Activated CD4-positive, alpha-beta memory T cell treated with anti-CD3 and anti-CD28 coated beads, Interleukin-2, amount 10 ng/mL, durations not matched to agents 7 days and 5 days (primary cell): ENCODE measurements around the gene DDC. TPM values are rescaled to one million over a fixed set of nuclear protein-coding genes. Genes with fewer than 3 reads are reported as not detected.
"Not testable (repeated sequence)": the region's sequence is repeated elsewhere in the genome, so short reads cannot be mapped to it uniquely, and the experiment has no call there.

ENCODE experiments used
- CTCF ChIA-PET: fragments of 350-600 bp; sonication (Branson Sonifier 250); formaldehyde crosslinking; loops from one replicate; lab custom pipeline; 2021; ENCODE audit warnings: antibody characterized with exemption, inconsistent platforms; lab: Charles Lee
- POLR2A ChIA-PET: fragments of 350-600 bp; sonication (Branson Sonifier 250); formaldehyde crosslinking; loops from one replicate; lab custom pipeline; 2021; ENCODE audit warnings: antibody characterized with exemption; lab: Charles Lee
- DNase-seq: peaks from one replicate; pipeline ENCODE4 v3.0.0-alpha.2; 2020
- H3K27ac Mint-ChIP-seq: one replicate; pipeline ENCODE4 v1.8.0; 2021; ENCODE audit warnings: mild to moderate bottlenecking, mixed read lengths
- H3K27me3 Mint-ChIP-seq: one replicate; pipeline ENCODE4 v1.8.0; 2021; ENCODE audit warnings: mixed read lengths
- H3K36me3 Mint-ChIP-seq: one replicate; pipeline ENCODE4 v1.8.0; 2021; ENCODE audit warnings: low read depth, mixed read lengths
- H3K4me1 Mint-ChIP-seq: one replicate; pipeline ENCODE4 v1.8.0; 2021; ENCODE audit warnings: mixed read lengths
- H3K4me3 Mint-ChIP-seq: one replicate; pipeline ENCODE4 v1.8.0; 2021; ENCODE audit warnings: mild to moderate bottlenecking, mixed read lengths
- H3K9me3 Mint-ChIP-seq: one replicate; pipeline ENCODE4 v1.8.0; 2021; ENCODE audit warnings: mixed read lengths
- total RNA-seq, 2 experiments: library from RNA; stranded (reverse); gene quantifications; one replicate each; pipeline ENCODE4 v1.2.3, GENCODE V29; 2021

DDC gene
- total RNA-seq, 2 experiments from 2014 or later: not detected

GRCh38 chr7:50584386-50584785 lies 19.2 kb upstream of the DDC start:
- Mint-ChIP-seq H3K4me1 (peaks cover 7% of the 10 kb centered on the region), H3K27me3 (peaks cover 16% of the 10 kb centered on the region), H3K4me3 (no peak overlapping the region), H3K36me3 (no peaks in the 10 kb centered on the region), H3K9me3 (peaks cover 12% of the 10 kb centered on the region), H3K27ac (no peak overlapping the region)
- POLR2A ChIA-PET: no interaction called here
- DNase-seq: no peak
- CTCF ChIA-PET: no interaction called here

DNA sequence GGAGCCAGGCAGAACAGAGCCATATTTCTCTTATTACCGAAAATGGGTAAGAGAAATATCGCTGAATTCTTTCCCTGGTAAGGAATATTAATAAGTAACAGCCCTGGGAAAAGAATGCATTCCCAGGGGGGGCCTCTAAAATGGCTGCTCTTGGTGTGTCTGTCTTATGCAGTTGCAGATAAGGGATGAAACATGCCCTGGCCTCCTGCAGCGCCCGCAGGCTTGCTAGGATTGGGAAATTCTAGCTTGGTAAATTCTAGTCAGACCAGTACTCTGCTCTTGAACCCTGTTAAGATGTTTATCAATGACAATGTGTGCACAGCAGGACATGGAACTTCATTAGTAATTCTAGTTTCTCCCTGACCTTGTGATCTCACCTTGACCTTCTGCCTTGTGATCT lies 18.1 kb upstream of the DDC start:
- H3K36me3 Mint-ChIP-seq, H3K27ac Mint-ChIP-seq, H3K4me3 Mint-ChIP-seq, DNase-seq, CTCF ChIA-PET, POLR2A ChIA-PET, H3K4me1 Mint-ChIP-seq: not testable (repeated sequence)
- H3K27me3 Mint-ChIP-seq: peaks cover 16% of the 10 kb centered on the region
- H3K9me3 Mint-ChIP-seq: peaks cover 12% of the 10 kb centered on the region

DNA sequence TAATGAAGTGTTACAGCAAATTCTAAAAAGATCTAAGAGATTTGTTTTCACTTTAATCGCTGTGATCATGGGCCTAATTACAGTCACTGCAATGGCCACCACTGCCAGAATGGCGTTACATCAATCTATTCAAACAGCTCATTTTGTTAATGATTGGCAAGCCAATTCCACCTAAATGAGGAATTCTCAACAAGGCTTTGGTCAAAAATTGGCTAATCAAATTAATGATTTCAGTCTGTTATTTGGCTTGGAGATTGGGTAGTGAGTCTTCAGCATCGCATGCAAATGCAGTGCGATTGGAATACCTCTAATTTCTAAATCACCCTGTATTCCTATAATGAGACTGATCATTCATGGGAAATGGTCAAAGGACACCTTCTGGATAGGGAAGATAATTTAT lies 17.1 kb upstream of the DDC start:
- H3K4me3 Mint-ChIP-seq, H3K36me3 Mint-ChIP-seq, POLR2A ChIA-PET, H3K4me1 Mint-ChIP-seq, DNase-seq, CTCF ChIA-PET, H3K27ac Mint-ChIP-seq: not testable (repeated sequence)
- Mint-ChIP-seq H3K9me3 (peaks cover 17% of the 10 kb centered on the region), H3K27me3 (peaks cover 16% of the 10 kb centered on the region)

DNA sequence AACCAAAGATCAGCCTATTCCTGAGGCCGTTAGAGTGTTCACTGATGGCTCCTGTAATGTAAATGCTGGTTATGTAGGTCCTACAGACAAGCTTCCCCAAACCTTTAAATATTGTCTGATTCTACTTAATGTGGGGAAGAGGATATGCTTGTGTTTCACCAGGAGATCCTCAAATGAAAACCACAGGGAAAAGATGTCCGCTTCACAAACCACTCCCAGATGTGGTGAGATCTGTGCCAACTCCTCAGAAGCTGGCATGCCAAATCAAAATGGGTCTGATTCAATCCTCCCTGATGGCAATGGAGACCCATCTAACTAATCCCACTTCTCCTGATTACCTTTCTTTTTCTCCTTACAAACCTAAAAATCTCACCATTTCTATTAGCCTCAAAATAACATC lies 15.5 kb upstream of the DDC start:
- CTCF ChIA-PET: interaction anchor here (0.6 to 1.0 kb wide), 2 partner anchors 60 to 112 kb away, joined by 3 to 4 read pairs; no protein-coding TSS in a partner anchor
- H3K4me1 Mint-ChIP-seq, DNase-seq, POLR2A ChIA-PET, H3K27ac Mint-ChIP-seq, H3K4me3 Mint-ChIP-seq: not testable (repeated sequence)
- peaks cover 20% of the 10 kb centered on the region for H3K9me3 Mint-ChIP-seq
- H3K27me3 Mint-ChIP-seq: peaks cover 16% of the 10 kb centered on the region
- H3K36me3 Mint-ChIP-seq: peaks cover 11% of the 10 kb centered on the region

DNA sequence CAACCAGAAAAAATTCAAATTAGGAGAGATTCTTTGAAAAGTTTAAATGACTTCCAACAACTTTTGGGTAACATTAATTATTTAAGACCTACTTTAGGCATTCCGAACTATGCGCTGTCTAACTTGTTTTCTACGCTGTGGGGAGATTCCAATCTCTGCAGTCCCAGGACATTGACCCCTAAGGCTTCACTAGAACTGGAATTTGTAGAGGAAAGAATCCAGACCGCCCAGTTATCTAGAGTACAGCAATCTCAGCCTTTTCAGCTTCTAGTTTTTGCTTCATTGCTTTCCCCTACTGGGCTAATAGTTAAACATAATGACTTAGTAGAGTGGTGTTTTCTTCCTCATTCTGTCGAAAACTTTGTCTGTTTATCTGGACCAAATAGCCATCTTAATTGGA lies 14.9 kb upstream of the DDC start:
- POLR2A ChIA-PET: no interaction called here
- H3K36me3 Mint-ChIP-seq: peaks cover 11% of the 10 kb centered on the region
- no peak overlapping the region for H3K4me3 Mint-ChIP-seq
- H3K4me1 Mint-ChIP-seq: peaks cover 4% of the 10 kb centered on the region
- CTCF ChIA-PET: no interaction called here
- H3K27me3 Mint-ChIP-seq: peaks cover 19% of the 10 kb centered on the region
- H3K27ac Mint-ChIP-seq: no peak overlapping the region
- H3K9me3 Mint-ChIP-seq: peaks cover 20% of the 10 kb centered on the region
- DNase-seq: no peak

- CTCF ChIA-PET: interaction anchor here (0.6 kb wide), 1 partner anchor 18 kb away, joined by 3 read pairs; no protein-coding TSS in a partner anchor
- H3K4me1 Mint-ChIP-seq, H3K4me3 Mint-ChIP-seq, DNase-seq, H3K27ac Mint-ChIP-seq, POLR2A ChIA-PET: not testable (repeated sequence)
- H3K36me3 Mint-ChIP-seq: peaks cover 11% of the 10 kb centered on the region
- H3K27me3 Mint-ChIP-seq: peaks cover 26% of the 10 kb centered on the region
- H3K9me3 Mint-ChIP-seq: peaks cover 14% of the 10 kb centered on the region
Observed at GRCh38 chr7:50578105-50578504, 12.9 kb upstream of the DDC start.

DNA sequence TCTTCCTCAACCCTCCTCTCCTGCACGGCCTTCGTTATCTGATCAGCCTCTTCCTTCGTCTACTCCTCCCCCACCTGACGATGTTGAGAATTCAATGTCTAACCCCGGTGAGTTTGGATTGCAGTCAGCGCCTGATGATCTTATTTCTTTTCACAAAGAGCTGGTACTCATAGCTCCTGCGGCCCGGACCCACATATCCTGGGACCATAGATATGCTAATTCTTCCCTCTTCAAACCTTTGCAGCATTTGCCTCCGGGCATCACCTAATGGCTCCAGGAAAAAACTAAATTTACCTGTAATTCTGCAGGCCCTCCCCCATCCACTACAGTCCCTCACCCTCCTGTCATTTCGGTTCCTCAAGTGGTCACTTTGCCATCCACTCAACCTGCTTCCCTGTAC lies 12.4 kb upstream of the DDC start:
- H3K27ac Mint-ChIP-seq: no peak overlapping the region
- ChIA-PET CTCF (interaction anchor here (0.6 kb wide), 1 partner anchor 18 kb away, joined by 3 read pairs; no protein-coding TSS in a partner anchor), POLR2A (no interaction called here)
- peaks cover 4% of the 10 kb centered on the region for H3K4me1 Mint-ChIP-seq
- peaks cover 12% of the 10 kb centered on the region for H3K9me3 Mint-ChIP-seq
- H3K4me3 Mint-ChIP-seq: no peak overlapping the region
- DNase-seq: no peak
- peaks cover 11% of the 10 kb centered on the region for H3K36me3 Mint-ChIP-seq
- peaks cover 24% of the 10 kb centered on the region for H3K27me3 Mint-ChIP-seq

DNA sequence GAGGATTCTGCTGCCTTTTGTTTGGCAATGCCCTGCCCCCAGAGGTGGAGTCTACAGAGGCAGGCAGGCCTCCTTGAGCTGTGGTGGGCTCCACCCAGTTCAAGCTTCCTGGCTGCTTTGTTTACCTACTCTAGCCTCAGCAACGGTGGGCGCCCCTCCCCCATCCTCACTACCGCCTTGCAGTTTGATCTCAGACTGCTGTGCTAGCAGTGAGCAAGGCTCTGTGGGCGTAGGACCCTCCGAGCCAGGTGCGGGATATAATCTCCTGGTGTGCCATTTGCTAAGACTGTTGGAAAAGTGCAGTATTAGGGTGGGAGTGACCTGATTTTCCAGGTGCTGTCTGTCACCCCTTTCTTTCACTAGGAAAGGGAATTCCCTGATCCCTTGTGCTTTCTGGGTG lies 11.2 kb upstream of the DDC start:
- peak; percentile 23 for DNase-seq
- CTCF ChIA-PET, H3K27ac Mint-ChIP-seq, H3K4me1 Mint-ChIP-seq, H3K9me3 Mint-ChIP-seq, POLR2A ChIA-PET, H3K4me3 Mint-ChIP-seq: not testable (repeated sequence)
- peaks cover 11% of the 10 kb centered on the region for H3K36me3 Mint-ChIP-seq
- peaks cover 26% of the 10 kb centered on the region for H3K27me3 Mint-ChIP-seq

DNA sequence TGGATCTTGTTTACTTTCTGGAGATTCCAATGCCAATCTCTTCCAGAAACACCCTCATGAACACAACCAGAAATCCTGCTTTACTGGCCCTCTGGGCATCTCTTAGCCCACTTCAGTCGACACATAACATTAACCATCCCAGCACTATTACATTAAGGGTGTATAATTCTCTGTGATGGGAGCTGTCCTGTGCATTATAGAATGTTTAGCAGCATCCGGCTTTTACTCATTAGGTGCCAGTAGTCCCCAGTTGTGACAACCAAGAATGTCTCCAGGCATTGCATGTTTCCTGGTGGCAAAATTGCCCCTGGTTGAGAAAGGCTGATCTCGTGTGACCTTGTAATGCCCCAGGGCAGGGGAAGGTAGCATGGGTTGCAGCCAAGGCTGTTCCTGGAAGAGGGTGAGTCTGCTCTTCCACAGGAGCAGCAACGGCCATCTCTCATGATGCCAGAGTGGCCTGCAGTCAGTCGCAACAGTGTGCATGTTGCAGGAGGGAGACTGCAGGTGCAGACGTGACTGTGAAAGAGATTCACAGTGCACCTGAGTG lies 2.6 kb upstream of the DDC start:
- no peak for DNase-seq
- Mint-ChIP-seq H3K27ac (no peak overlapping the region), H3K4me1 (no peaks in the 10 kb centered on the region), H3K36me3 (no peaks in the 10 kb centered on the region), H3K27me3 (peaks cover 24% of the 10 kb centered on the region), H3K9me3 (peaks cover 3% of the 10 kb centered on the region), H3K4me3 (no peak overlapping the region)
- ChIA-PET CTCF (no interaction called here), POLR2A (no interaction called here)

DNA sequence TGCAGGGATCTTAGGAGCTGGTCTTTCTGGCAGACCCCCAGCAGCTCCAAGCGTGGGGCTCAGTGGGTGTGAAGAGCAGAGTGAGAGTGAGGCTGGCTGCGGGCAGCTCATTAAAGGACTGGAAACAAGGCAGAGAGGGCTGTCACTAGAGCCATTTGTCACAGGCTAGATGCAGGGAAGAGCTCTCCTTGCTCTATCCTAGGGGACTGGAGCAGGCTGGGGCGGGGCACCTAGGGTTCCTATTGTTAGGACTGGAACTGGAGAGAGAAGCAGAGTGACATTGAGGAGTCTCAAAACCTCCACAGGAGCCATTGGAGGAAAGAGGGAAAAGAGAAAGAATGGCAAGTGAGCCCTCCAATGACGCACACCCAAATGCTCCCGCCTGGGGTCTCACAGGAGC lies 772 bp upstream of the DDC start:
- Mint-ChIP-seq H3K27me3 (peaks cover 26% of the 10 kb centered on the region), H3K36me3 (no peaks in the 10 kb centered on the region), H3K4me1 (no peaks in the 10 kb centered on the region), H3K4me3 (no peak overlapping the region), H3K27ac (no peak overlapping the region), H3K9me3 (peaks cover 3% of the 10 kb centered on the region)
- no peak for DNase-seq
- CTCF ChIA-PET: interaction anchor here (0.5 kb wide), 1 partner anchor 55 kb away, joined by 4 read pairs; no protein-coding TSS in a partner anchor
- POLR2A ChIA-PET: no interaction called here

DNA sequence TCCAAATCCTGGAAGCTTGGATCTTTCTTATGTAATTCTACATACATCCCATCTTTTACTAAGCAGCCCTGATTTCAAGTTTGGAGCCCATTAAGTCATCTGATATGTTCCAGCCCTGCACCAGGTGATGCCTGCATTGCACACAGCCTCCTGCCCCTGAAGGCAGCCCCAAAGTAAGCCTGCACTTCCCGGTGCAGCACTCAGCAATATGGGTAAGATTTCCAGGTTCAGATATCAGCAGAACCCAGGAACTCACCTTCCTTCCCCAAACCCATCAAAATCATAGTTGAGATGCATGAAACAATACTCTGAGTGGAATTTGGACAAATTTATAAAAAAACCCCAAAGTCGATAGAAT lies 333 bp upstream of the DDC start:
- H3K9me3 Mint-ChIP-seq: peaks cover 2% of the 10 kb centered on the region

GRCh38 chr7:50564171-50564570 lies 1.0 kb downstream of the DDC start:
- CTCF ChIA-PET: no interaction called here
- H3K4me1 Mint-ChIP-seq: no peaks in the 10 kb centered on the region

More for the DNA sequence above, 333 bp upstream of the DDC start:
- CTCF ChIA-PET: interaction anchor here (0.5 kb wide), 1 partner anchor 55 kb away, joined by 4 read pairs; no protein-coding TSS in a partner anchor
- Mint-ChIP-seq H3K4me1 (no peaks in the 10 kb centered on the region), H3K4me3 (no peak overlapping the region), H3K27ac (no peak overlapping the region), H3K27me3 (peaks cover 27% of the 10 kb centered on the region), H3K36me3 (no peaks in the 10 kb centered on the region)
- no peak for DNase-seq
- POLR2A ChIA-PET: no interaction called here

GRCh38 chr7:50562136-50562535 lies 3.1 kb downstream of the DDC start:
- Mint-ChIP-seq H3K27ac (no peak overlapping the region), H3K9me3 (no peaks in the 10 kb centered on the region), H3K4me3 (no peak overlapping the region), H3K36me3 (no peaks in the 10 kb centered on the region), H3K4me1 (no peaks in the 10 kb centered on the region), H3K27me3 (peaks cover 36% of the 10 kb centered on the region)
- ChIA-PET CTCF (interaction anchor here (0.6 to 1.5 kb wide), 3 partner anchors 29 to 94 kb away, joined by 3 to 4 read pairs (median 3); no protein-coding TSS in a partner anchor), POLR2A (no interaction called here)
- no peak for DNase-seq

More at GRCh38 chr7:50564171-50564570, 1.0 kb downstream of the DDC start:
- no peak overlapping the region for H3K4me3 Mint-ChIP-seq
- no peaks in the 10 kb centered on the region for H3K36me3 Mint-ChIP-seq
- DNase-seq: no peak
- POLR2A ChIA-PET: no interaction called here
- no peaks in the 10 kb centered on the region for H3K9me3 Mint-ChIP-seq
- no peak overlapping the region for H3K27ac Mint-ChIP-seq
- peaks cover 28% of the 10 kb centered on the region for H3K27me3 Mint-ChIP-seq

DNA sequence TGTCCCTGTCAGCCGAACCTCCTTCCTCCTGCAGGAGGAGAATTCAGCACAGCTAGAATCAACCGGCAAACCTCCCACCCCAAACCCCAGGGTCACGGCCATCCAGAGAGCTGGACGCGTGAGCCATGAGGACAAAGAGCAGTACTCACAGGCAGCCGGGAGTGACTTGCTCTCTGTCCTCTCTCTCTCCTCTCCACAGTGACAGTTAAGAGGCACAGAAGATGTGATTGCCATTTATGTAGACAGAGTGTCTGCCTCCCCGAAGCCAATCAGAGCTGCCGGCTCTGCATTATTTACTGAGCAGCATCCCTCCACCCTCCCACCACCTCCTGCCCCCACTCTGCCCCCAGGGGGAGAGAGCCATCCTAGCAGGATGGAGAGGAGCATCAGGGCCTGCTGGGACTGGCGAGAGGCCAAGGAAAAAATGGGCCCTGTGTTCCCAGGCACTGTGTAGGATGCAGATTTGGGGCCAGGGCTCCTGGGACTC lies 4.3 kb downstream of the DDC start:
- ChIA-PET POLR2A (no interaction called here), CTCF (no interaction called here)
- no peak for DNase-seq
- no peaks in the 10 kb centered on the region for H3K9me3 Mint-ChIP-seq
- peaks cover 40% of the 10 kb centered on the region for H3K27me3 Mint-ChIP-seq
- H3K4me3 Mint-ChIP-seq: no peak overlapping the region
- no peaks in the 10 kb centered on the region for H3K36me3 Mint-ChIP-seq
- no peaks in the 10 kb centered on the region for H3K4me1 Mint-ChIP-seq
- no peak overlapping the region for H3K27ac Mint-ChIP-seq
